ENCODE data around the gene SBF2. TPM values are rescaled to one million over a fixed set of nuclear protein-coding genes. Genes with fewer than 3 reads are reported as not detected.

The SBF2 gene
- total and polyA plus RNA-seq, 2 donors (not counting 3 experiments of a cell fraction or from before 2014, with no cell fraction given) = 15.4 to 42.4 TPM

DNA sequence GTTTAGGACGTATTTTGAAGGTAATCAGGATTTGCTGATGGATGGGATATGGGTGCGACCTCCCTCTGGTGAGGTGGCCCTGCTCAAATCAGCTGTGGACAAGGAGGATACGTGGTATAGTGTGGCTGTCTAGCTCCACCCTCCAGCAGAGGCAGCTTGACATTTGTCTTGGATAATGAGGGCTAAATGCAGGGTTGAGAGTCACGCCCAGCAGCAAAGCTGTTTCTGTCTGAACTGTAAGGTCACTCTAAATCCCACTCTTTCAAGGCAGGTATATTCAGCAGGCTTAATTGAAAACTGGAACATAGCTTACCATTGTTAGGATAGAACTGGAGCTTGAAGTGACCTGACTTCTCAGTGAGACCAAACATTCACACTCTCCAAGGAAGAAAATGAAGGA lies 531.5 kb downstream of the SBF2 start:
- Histone ChIP-seq H2AFZ (ENCODE audit: low read depth, low read length) (no peak overlapping the region), H3K9ac (replicated peaks; ENCODE audit: extremely low read depth, insufficient read depth, low read length) (no peak overlapping the region), H3K27me3 (ENCODE audit: control insufficient read depth in 2 of 2, insufficient read depth in 2 of 2, low read length in 2 of 2) (no peaks in the 10 kb centered on the region), H3K27ac (ENCODE audit: insufficient read depth, low read depth, low read length) (no peak overlapping the region), H3K9me1 (replicated peaks; ENCODE audit: control insufficient read depth, extremely low read depth, insufficient read depth, low read length) (no peaks in the 10 kb centered on the region), H3K4me2 (ENCODE audit: insufficient read depth, low read length) (no peak overlapping the region), H4K20me1 (replicated peaks; ENCODE audit: control insufficient read depth, extremely low read depth, insufficient read depth, low read length) (no peaks in the 10 kb centered on the region), H3K4me3 (replicated peaks in 1 of 3; ENCODE audit: insufficient read depth in 1 of 3, low read depth in 1 of 3, low read length in 3 of 3) (no peak overlapping the region), H3K79me2 (ENCODE audit: control insufficient read depth, insufficient read depth, low read length) (no peaks in the 10 kb centered on the region), H3K36me3 (ENCODE audit: control insufficient read depth in 2 of 2, extremely low read depth in 1 of 2, insufficient read depth in 2 of 2, low read length in 2 of 2) (no peaks in the 10 kb centered on the region), H3K9me3 (replicated peaks; ENCODE audit: control insufficient read depth, insufficient read depth, low read length) (no peaks in the 10 kb centered on the region), H3K4me1 (ENCODE audit: control insufficient read depth, extremely low read depth, insufficient read depth, low read length) (peaks cover 35% of the 10 kb centered on the region)
- BruUV-seq (replicated peaks) = no TSS peak
- ChIA-PET POLR2A (no interaction called here), CTCF (interaction anchor here (1.1 to 5.2 kb wide), 4 partner anchors 81 to 544 kb away, joined by 3 to 104 read pairs (median 3); partner anchors contain the start of gene ADM)
- FAIRE-seq = no peak
- no peak for DNase-seq (ENCODE audit: low read depth, low spot score)
- intact Hi-C loops (cut with micrococcal nuclease) = no loop called here
- dilution Hi-C loops (cut with MboI; ENCODE audit: extremely low pct_ligation_motif_present, low sequenced_read_pairs) = no loop called here
- TF ChIP-seq POLR2A (IDR thresholded peaks at IDR 0.05; ENCODE audit: low read depth, low read length) (no peak), POLR2AphosphoS5 (IDR thresholded peaks at IDR 0.05; ENCODE audit: insufficient read depth, low read depth, low read length) (no peak), FOS (IDR thresholded peaks at IDR 0.05; ENCODE audit: borderline replicate concordance, insufficient read depth, low read length) (no peak), MYC (IDR thresholded peaks at IDR 0.05; ENCODE audit: low read depth, low read length) (no peak), EZH2 (IDR thresholded peaks at IDR 0.05; ENCODE audit: borderline replicate concordance, low read depth, low read length, severe bottlenecking) (no peak)
- TF ChIP-seq, protein P1, sequence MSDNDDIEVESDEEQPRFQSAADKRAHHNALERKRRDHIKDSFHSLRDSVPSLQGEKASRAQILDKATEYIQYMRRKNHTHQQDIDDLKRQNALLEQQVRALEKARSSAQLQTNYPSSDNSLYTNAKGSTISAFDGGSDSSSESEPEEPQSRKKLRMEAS (IDR thresholded peaks at IDR 0.05; ENCODE audit: insufficient read depth, insufficient read length) = no peak

DNA sequence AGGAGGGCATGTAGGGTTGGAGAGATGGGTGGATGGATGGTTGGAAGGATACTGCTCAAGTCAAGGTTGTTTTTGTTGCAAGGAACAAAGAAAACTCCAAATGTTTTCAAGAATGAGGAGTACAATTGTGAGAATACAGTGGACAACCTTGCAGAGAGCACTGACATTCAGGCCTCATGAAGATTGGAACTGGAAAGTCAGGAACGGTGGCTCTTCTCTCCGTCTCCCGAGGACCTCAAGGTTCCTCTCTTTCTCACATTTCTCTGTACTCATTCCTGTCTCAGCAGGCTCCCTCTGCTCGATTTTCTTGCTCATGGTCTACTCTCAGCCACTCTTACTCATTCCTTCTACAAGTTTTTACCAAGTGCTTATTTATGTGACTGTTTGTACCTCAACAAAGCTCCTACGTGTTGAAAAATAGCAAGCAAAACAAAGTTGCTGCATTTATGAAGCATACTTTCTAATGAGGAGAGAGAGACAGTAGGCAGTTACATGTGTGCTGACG lies 532.5 kb downstream of the SBF2 start:
- DNase-seq (ENCODE audit: low read depth, low spot score) (no peak), FAIRE-seq (no peak)
- no peaks in the 10 kb centered on the region for H4K20me1 ChIP-seq (replicated peaks; ENCODE audit: control insufficient read depth, extremely low read depth, insufficient read depth, low read length)
- H3K27ac ChIP-seq (ENCODE audit: insufficient read depth, low read depth, low read length) = no peak overlapping the region
- H3K4me3 ChIP-seq (replicated peaks in 1 of 3; ENCODE audit: insufficient read depth in 1 of 3, low read depth in 1 of 3, low read length in 3 of 3) = no peak overlapping the region
- H3K36me3 ChIP-seq (ENCODE audit: control insufficient read depth in 2 of 2, extremely low read depth in 1 of 2, insufficient read depth in 2 of 2, low read length in 2 of 2) = no peaks in the 10 kb centered on the region
- dilution Hi-C loops (cut with MboI; ENCODE audit: extremely low pct_ligation_motif_present, low sequenced_read_pairs) (no loop called here), intact Hi-C loops (cut with micrococcal nuclease) (no loop called here)
- H3K9me1 ChIP-seq (replicated peaks; ENCODE audit: control insufficient read depth, extremely low read depth, insufficient read depth, low read length) = no peaks in the 10 kb centered on the region
- ChIA-PET POLR2A (no interaction called here), CTCF (interaction anchor here (4.2 to 5.2 kb wide), 2 partner anchors 212 to 545 kb away, joined by 54 to 104 read pairs; partner anchors contain the start of gene ADM)
- H3K79me2 ChIP-seq (ENCODE audit: control insufficient read depth, insufficient read depth, low read length) = no peaks in the 10 kb centered on the region
- peaks cover 37% of the 10 kb centered on the region for H3K4me1 ChIP-seq (ENCODE audit: control insufficient read depth, extremely low read depth, insufficient read depth, low read length)
- TF ChIP-seq MYC (IDR thresholded peaks at IDR 0.05; ENCODE audit: low read depth, low read length) (no peak), POLR2AphosphoS5 (IDR thresholded peaks at IDR 0.05; ENCODE audit: insufficient read depth, low read depth, low read length) (no peak), FOS (IDR thresholded peaks at IDR 0.05; ENCODE audit: borderline replicate concordance, insufficient read depth, low read length) (no peak), EZH2 (IDR thresholded peaks at IDR 0.05; ENCODE audit: borderline replicate concordance, low read depth, low read length, severe bottlenecking) (no peak), POLR2A (IDR thresholded peaks at IDR 0.05; ENCODE audit: low read depth, low read length) (no peak), GATA2 (IDR thresholded peaks at IDR 0.05; ENCODE audit: insufficient read depth, insufficient read length, low read depth, low read length) (no peak), JUN (IDR thresholded peaks at IDR 0.05; ENCODE audit: borderline replicate concordance, insufficient read depth, insufficient read length, low read depth) (no peak)
- TF ChIP-seq, protein P2, sequence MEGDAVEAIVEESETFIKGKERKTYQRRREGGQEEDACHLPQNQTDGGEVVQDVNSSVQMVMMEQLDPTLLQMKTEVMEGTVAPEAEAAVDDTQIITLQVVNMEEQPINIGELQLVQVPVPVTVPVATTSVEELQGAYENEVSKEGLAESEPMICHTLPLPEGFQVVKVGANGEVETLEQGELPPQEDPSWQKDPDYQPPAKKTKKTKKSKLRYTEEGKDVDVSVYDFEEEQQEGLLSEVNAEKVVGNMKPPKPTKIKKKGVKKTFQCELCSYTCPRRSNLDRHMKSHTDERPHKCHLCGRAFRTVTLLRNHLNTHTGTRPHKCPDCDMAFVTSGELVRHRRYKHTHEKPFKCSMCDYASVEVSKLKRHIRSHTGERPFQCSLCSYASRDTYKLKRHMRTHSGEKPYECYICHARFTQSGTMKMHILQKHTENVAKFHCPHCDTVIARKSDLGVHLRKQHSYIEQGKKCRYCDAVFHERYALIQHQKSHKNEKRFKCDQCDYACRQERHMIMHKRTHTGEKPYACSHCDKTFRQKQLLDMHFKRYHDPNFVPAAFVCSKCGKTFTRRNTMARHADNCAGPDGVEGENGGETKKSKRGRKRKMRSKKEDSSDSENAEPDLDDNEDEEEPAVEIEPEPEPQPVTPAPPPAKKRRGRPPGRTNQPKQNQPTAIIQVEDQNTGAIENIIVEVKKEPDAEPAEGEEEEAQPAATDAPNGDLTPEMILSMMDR (IDR thresholded peaks at IDR 0.05; ENCODE audit: extremely low read depth in 1 of 2, insufficient read depth in 1 of 2, low read depth in 1 of 2, low read length in 2 of 2) = no peak
- TF ChIP-seq, protein P1 (IDR thresholded peaks at IDR 0.05; ENCODE audit: insufficient read depth, insufficient read length) = no peak
- no peak overlapping the region for H3K9ac ChIP-seq (replicated peaks; ENCODE audit: extremely low read depth, insufficient read depth, low read length)
- no peaks in the 10 kb centered on the region for H3K9me3 ChIP-seq (replicated peaks; ENCODE audit: control insufficient read depth, insufficient read depth, low read length)
- no peak overlapping the region for H3K4me2 ChIP-seq (ENCODE audit: insufficient read depth, low read length)
- no peak overlapping the region for H2AFZ ChIP-seq (ENCODE audit: low read depth, low read length)
- BruUV-seq (replicated peaks) = no TSS peak
- no peaks in the 10 kb centered on the region for H3K27me3 ChIP-seq (ENCODE audit: control insufficient read depth in 2 of 2, insufficient read depth in 2 of 2, low read length in 2 of 2)
